ENCODE measurements around the gene LRRC37A2. TPM values are rescaled to one million over a fixed set of nuclear protein-coding genes. Genes with fewer than 3 reads are reported as not detected.
"Not testable (repeated sequence)": the region's sequence is repeated elsewhere in the genome, so short reads cannot be mapped to it uniquely, and the experiment has no call there.

Gene LRRC37A2
- total RNA-seq, 1 donor from 2014 or later = 10.7 TPM

- not testable (repeated sequence) for H3K27ac ChIP-seq (ENCODE audit: low read depth, low read length); H3K9me3 ChIP-seq (ENCODE audit: insufficient read depth, low read depth, low read length); H3K4me1 Mint-ChIP-seq (ENCODE audit: low read depth, unreplicated experiment); H3K4me3 ChIP-seq (ENCODE audit: insufficient read depth, low read depth, low read length); H3K27ac Mint-ChIP-seq (ENCODE audit: unreplicated experiment); H4K20me1 ChIP-seq (ENCODE audit: insufficient read depth, low read length); H3K4me1 ChIP-seq (ENCODE audit: insufficient read depth, low read length); FAIRE-seq; H3K4me3 Mint-ChIP-seq (ENCODE audit: unreplicated experiment); H3K9ac ChIP-seq (ENCODE audit: low read length); H3K79me2 ChIP-seq (ENCODE audit: insufficient read depth, low read length); H3K36me3 ChIP-seq (ENCODE audit: insufficient read depth, low read length); H2AFZ ChIP-seq (ENCODE audit: low read depth, low read length); H3K27me3 ChIP-seq (ENCODE audit: insufficient read depth, low read length); H3K4me2 ChIP-seq (ENCODE audit: low read length); DNase-seq (ENCODE audit: low read depth); H3K27me3 Mint-ChIP-seq (ENCODE audit: low read depth, unreplicated experiment); H3K9me3 Mint-ChIP-seq (ENCODE audit: unreplicated experiment)
- peaks cover 10% of the 10 kb centered on the region for H3K36me3 Mint-ChIP-seq (ENCODE audit: low read depth, unreplicated experiment)
Observed at GRCh38 chr17:46492021-46492420, 20.2 kb upstream of the LRRC37A2 start.

DNA sequence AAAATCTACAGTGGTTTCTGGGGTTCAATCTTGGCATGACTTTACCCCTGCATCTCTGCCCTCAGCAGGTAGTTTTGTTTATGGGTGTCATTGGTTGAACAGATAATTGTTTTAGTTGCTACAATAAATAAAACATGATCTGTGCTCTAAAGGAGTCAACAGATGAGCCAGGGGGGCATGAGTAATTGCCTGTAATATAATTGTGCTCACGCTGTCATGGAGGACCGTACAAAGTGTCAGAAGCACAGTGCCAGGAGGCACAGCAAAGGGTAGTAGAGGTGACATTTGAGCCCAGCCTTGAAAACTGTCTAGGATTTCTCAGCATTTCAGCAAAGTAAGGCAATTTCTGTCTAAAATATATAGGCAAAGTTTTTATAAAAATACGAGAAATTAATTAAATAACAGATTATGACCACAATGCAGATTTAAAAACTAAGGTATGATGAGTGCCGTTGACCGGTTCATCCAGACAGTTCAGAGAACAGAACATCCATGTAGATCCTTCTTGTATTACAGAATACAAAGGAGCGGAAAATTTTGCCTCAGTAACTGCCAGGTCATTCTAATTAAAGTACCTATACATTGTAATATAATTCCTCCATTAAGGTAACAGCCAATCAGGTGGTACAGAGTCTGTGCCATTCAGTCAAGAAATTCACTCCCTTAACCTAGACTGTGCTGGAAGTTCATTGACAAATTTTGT is 12.7 kb upstream of the LRRC37A2 start:
- not testable (repeated sequence) for H3K36me3 ChIP-seq (ENCODE audit: insufficient read depth, low read length); H4K20me1 ChIP-seq (ENCODE audit: insufficient read depth, low read length); FAIRE-seq; H3K27ac Mint-ChIP-seq (ENCODE audit: unreplicated experiment); H3K36me3 Mint-ChIP-seq (ENCODE audit: low read depth, unreplicated experiment); H3K27me3 ChIP-seq (ENCODE audit: insufficient read depth, low read length); H2AFZ ChIP-seq (ENCODE audit: low read depth, low read length); H3K27me3 Mint-ChIP-seq (ENCODE audit: low read depth, unreplicated experiment); H3K9me3 Mint-ChIP-seq (ENCODE audit: unreplicated experiment); H3K9me3 ChIP-seq (ENCODE audit: insufficient read depth, low read depth, low read length); H3K4me2 ChIP-seq (ENCODE audit: low read length); H3K4me3 Mint-ChIP-seq (ENCODE audit: unreplicated experiment); H3K4me1 Mint-ChIP-seq (ENCODE audit: low read depth, unreplicated experiment); H3K79me2 ChIP-seq (ENCODE audit: insufficient read depth, low read length); DNase-seq (ENCODE audit: low read depth); H3K4me3 ChIP-seq (ENCODE audit: insufficient read depth, low read depth, low read length); H3K9ac ChIP-seq (ENCODE audit: low read length); H3K27ac ChIP-seq (ENCODE audit: low read depth, low read length); H3K4me1 ChIP-seq (ENCODE audit: insufficient read depth, low read length)

- H3K4me2 ChIP-seq (ENCODE audit: low read length); H3K4me1 ChIP-seq (ENCODE audit: insufficient read depth, low read length); H3K36me3 Mint-ChIP-seq (ENCODE audit: low read depth, unreplicated experiment); H3K27me3 Mint-ChIP-seq (ENCODE audit: low read depth, unreplicated experiment); H3K27me3 ChIP-seq (ENCODE audit: insufficient read depth, low read length); H3K36me3 ChIP-seq (ENCODE audit: insufficient read depth, low read length); H4K20me1 ChIP-seq (ENCODE audit: insufficient read depth, low read length); H3K27ac Mint-ChIP-seq (ENCODE audit: unreplicated experiment); H3K4me3 Mint-ChIP-seq (ENCODE audit: unreplicated experiment); H3K9me3 ChIP-seq (ENCODE audit: insufficient read depth, low read depth, low read length); H3K27ac ChIP-seq (ENCODE audit: low read depth, low read length); H3K9ac ChIP-seq (ENCODE audit: low read length); H3K9me3 Mint-ChIP-seq (ENCODE audit: unreplicated experiment); H3K79me2 ChIP-seq (ENCODE audit: insufficient read depth, low read length); H3K4me1 Mint-ChIP-seq (ENCODE audit: low read depth, unreplicated experiment); DNase-seq (ENCODE audit: low read depth); H2AFZ ChIP-seq (ENCODE audit: low read depth, low read length); FAIRE-seq; H3K4me3 ChIP-seq (ENCODE audit: insufficient read depth, low read depth, low read length): not testable (repeated sequence)
Observed at GRCh38 chr17:46505896-46506295, 6.4 kb upstream of the LRRC37A2 start.

DNA sequence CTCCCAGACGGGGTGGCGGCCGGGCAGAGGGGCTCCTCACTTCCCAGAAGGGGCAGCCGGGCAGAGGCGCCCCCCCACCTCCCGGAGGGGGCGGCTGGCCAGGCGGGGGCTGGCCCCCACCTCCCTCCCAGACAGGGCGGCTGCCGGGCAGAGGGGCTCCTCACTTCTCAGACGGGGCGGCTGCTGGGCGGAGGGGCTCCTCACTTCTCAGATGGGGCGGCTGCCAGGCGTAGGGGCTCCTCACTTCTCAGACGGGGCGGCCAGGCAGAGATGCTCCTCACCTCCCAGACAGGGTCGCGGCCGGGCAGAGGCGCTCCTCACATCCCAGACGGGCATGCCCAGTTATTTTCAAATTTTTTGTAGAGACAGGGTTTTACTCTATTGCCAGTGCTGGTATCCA is 22.4 kb downstream of the LRRC37A2 start:
- H3K79me2 ChIP-seq (ENCODE audit: insufficient read depth, low read length); H3K4me2 ChIP-seq (ENCODE audit: low read length); H3K4me3 ChIP-seq (ENCODE audit: insufficient read depth, low read depth, low read length); FAIRE-seq; H3K27me3 ChIP-seq (ENCODE audit: insufficient read depth, low read length); H3K27ac Mint-ChIP-seq (ENCODE audit: unreplicated experiment); H3K36me3 Mint-ChIP-seq (ENCODE audit: low read depth, unreplicated experiment); H3K4me1 Mint-ChIP-seq (ENCODE audit: low read depth, unreplicated experiment); H2AFZ ChIP-seq (ENCODE audit: low read depth, low read length); H3K27me3 Mint-ChIP-seq (ENCODE audit: low read depth, unreplicated experiment); H3K27ac ChIP-seq (ENCODE audit: low read depth, low read length); DNase-seq (ENCODE audit: low read depth); H3K9me3 ChIP-seq (ENCODE audit: insufficient read depth, low read depth, low read length); H3K9me3 Mint-ChIP-seq (ENCODE audit: unreplicated experiment); H3K9ac ChIP-seq (ENCODE audit: low read length); H4K20me1 ChIP-seq (ENCODE audit: insufficient read depth, low read length); H3K36me3 ChIP-seq (ENCODE audit: insufficient read depth, low read length); H3K4me1 ChIP-seq (ENCODE audit: insufficient read depth, low read length); H3K4me3 Mint-ChIP-seq (ENCODE audit: unreplicated experiment): not testable (repeated sequence)

DNA sequence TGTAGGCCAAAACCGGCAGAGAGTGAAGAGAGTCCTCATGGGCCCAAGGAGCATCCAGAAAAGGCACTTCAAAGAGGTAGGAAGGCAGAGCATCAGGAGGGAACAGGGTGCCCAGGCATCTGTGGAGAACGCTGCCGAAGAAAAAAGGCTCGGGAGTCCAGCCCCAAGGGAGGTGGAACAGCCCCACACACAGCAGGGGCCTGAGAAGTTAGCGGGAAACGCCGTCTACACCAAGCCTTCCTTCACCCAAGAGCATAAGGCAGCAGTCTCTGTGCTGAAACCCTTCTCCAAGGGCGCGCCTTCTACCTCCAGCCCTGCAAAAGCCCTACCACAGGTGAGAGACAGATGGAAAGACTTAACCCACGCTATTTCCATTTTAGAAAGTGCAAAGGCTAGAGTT is 36.3 kb downstream of the LRRC37A2 start:
- not testable (repeated sequence) for H3K36me3 Mint-ChIP-seq (ENCODE audit: low read depth, unreplicated experiment); H3K27ac Mint-ChIP-seq (ENCODE audit: unreplicated experiment); H3K4me1 ChIP-seq (ENCODE audit: insufficient read depth, low read length); H3K4me2 ChIP-seq (ENCODE audit: low read length); H3K9me3 Mint-ChIP-seq (ENCODE audit: unreplicated experiment); H3K9me3 ChIP-seq (ENCODE audit: insufficient read depth, low read depth, low read length); H2AFZ ChIP-seq (ENCODE audit: low read depth, low read length); H3K27me3 Mint-ChIP-seq (ENCODE audit: low read depth, unreplicated experiment); H3K27ac ChIP-seq (ENCODE audit: low read depth, low read length); H3K27me3 ChIP-seq (ENCODE audit: insufficient read depth, low read length); H4K20me1 ChIP-seq (ENCODE audit: insufficient read depth, low read length); H3K4me3 ChIP-seq (ENCODE audit: insufficient read depth, low read depth, low read length); H3K4me1 Mint-ChIP-seq (ENCODE audit: low read depth, unreplicated experiment); DNase-seq (ENCODE audit: low read depth); H3K79me2 ChIP-seq (ENCODE audit: insufficient read depth, low read length); H3K36me3 ChIP-seq (ENCODE audit: insufficient read depth, low read length); FAIRE-seq; H3K9ac ChIP-seq (ENCODE audit: low read length); H3K4me3 Mint-ChIP-seq (ENCODE audit: unreplicated experiment)

DNA sequence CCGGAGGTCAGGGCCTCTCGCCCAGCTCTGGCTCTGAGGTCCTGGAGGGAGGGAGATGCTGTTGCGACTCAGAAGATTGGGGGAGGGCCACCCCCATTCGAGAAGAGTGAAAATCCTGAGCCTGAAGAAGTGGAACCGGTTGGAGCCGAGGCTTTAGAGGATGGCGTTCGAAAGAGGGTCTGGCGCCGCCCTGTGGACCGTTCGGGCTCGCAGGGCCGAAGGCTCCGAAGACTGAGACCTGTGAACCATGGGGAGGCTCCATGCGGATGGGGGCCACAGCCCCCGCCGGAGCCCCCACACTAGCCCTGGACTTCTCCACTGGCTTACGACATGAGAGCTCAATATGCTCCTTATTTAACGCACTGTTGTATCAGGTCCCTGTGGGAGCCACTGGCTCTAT is 46.9 kb downstream of the LRRC37A2 start:
- H3K4me3 Mint-ChIP-seq (ENCODE audit: unreplicated experiment); H3K4me2 ChIP-seq (ENCODE audit: low read length); H3K79me2 ChIP-seq (ENCODE audit: insufficient read depth, low read length); H3K9me3 Mint-ChIP-seq (ENCODE audit: unreplicated experiment); FAIRE-seq; H3K27me3 Mint-ChIP-seq (ENCODE audit: low read depth, unreplicated experiment); H3K36me3 Mint-ChIP-seq (ENCODE audit: low read depth, unreplicated experiment); H3K4me1 Mint-ChIP-seq (ENCODE audit: low read depth, unreplicated experiment); H4K20me1 ChIP-seq (ENCODE audit: insufficient read depth, low read length); H3K4me1 ChIP-seq (ENCODE audit: insufficient read depth, low read length); H3K27ac ChIP-seq (ENCODE audit: low read depth, low read length); H3K9ac ChIP-seq (ENCODE audit: low read length); H3K27ac Mint-ChIP-seq (ENCODE audit: unreplicated experiment); H3K27me3 ChIP-seq (ENCODE audit: insufficient read depth, low read length); H3K4me3 ChIP-seq (ENCODE audit: insufficient read depth, low read depth, low read length); H2AFZ ChIP-seq (ENCODE audit: low read depth, low read length); DNase-seq (ENCODE audit: low read depth); H3K36me3 ChIP-seq (ENCODE audit: insufficient read depth, low read length); H3K9me3 ChIP-seq (ENCODE audit: insufficient read depth, low read depth, low read length): not testable (repeated sequence)

All from astrocyte (in vitro differentiated cells and primary cell).